ENCODE measurements around the gene DOK3.
A peak's percentile ranks its signal among the peaks of the same experiment; 100 is the strongest.

Gene DOK3

DNA sequence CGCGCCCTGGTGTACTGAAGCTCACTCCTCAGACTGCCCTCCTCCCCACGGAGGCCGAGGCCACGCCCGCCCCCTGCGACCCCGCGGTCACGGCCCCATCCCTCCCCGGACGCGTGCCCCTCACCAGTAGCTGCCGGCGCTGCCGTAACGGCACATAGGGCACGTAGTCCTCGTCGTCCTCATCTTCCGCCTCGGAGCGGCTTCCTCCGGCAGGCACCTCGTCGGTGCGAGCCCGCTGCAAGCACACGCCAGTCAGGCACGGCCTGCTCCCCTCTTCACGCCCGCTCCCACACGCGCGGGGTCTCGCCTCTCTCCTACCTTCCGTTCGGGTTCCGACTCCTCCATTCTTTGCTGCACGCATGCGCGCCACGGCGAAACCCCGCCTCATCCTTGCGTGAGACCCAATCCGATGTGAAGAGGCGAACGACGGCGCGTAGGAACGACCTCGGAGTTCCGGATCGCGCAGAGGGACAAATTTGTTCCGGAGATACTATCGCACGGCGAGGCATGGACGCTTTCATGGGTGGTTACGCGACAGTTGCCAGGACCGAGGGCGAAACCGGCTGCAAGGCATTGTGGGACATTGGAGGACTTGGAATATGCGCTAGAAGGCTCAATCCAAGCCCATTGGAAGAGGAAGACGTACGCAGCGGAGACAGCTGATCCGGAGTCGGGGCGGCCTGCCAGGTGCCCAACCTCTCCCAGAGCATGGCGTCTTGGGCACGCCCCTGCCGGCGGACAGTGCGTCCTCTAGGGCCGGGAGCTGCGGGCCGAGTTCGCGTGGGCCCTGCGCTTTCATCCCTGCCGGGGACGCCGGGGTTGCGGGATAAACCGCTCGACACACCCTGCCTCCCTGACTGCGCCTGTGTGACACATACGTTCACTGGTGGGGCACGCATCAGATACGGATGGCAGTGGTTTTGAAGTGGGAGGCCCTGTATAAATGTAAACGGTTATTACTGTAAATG lies 7.3 kb upstream of the DOK3 start, which contains the start of gene DDX41:
Gene DDX41 (minus strand): TSS at position 361 of the 968 bp plus-strand sequence. CDS start 16 bp downstream, at position 345.
- peak; percentile 96 for DNase-seq (ENCODE audit: low read depth, low spot score)
- H3K4me3 ChIP-seq (ENCODE audit: low read length): peak within 1 kb of the TSS; percentile 99

GRCh38 chr5:177515580-177515979 lies 6.0 kb upstream of the DOK3 start:
- peak overlapping the region; percentile 99 for H3K4me3 ChIP-seq (ENCODE audit: low read length)
- DNase-seq (ENCODE audit: low read depth, low spot score): peak; percentile 66

- no peak overlapping the region for H3K4me3 ChIP-seq (ENCODE audit: low read length)
- no peak for DNase-seq (ENCODE audit: low read depth, low spot score)
These were observed 4.9 kb upstream of the DOK3 start for GRCh38 chr5:177514541-177514940.

DNA sequence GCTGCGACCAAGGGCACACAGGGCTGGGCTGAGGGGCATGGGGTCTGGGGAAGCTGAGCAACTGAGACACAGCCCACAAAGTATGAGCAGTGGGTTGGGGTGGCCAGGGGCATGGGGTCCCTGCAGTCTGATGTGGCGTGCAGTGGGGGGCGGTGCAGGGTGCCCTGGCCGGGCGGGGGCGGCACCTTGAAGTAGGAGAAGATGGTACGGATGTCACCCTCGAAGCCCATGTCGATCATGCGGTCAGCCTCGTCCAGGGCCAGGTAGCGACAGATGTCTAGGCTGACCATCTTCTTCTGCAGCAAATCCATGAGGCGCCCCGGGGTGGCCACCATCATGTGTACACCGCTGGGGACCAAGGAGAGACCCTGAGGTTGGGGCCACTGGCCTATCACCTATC lies 3.9 kb upstream of the DOK3 start:
- H3K4me3 ChIP-seq (ENCODE audit: low read length): no peak overlapping the region
- DNase-seq (ENCODE audit: low read depth, low spot score): no peak

GRCh38 chr5:177512736-177513380 lies 3.2 kb upstream of the DOK3 start:
- DNase-seq (ENCODE audit: low read depth, low spot score): no peak
- no peak overlapping the region for H3K4me3 ChIP-seq (ENCODE audit: low read length)

- H3K4me3 ChIP-seq (ENCODE audit: low read length): no peak overlapping the region
- DNase-seq (ENCODE audit: low read depth, low spot score): no peak
These were observed 2.4 kb upstream of the DOK3 start for GRCh38 chr5:177511796-177512675.

- DNase-seq (ENCODE audit: low read depth, low spot score): no peak
These were observed 1.6 kb upstream of the DOK3 start for GRCh38 chr5:177511181-177511580.

DNA sequence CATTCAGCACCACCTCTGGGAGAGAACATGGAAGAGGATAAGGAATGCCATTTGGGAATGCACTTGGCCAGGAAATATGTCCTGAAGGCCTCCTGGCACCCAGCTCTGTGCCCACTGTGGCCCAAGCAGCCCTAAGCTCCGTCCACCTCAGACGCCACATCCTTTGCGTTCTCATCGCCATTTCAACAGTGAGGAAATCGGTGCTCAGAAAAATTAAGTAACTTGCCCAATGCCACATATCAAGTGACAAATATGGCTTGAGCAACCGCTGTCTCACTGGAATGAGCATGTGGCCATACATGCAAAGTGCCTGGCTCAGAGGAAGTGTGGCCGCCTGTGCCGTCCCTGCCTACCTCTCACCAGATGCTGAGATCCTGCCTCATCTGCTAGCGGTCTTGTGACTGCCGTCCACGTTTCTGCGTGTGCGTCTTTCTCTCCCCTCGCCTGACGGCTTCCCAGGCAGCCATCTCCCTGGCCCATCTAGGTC lies 984 bp upstream of the DOK3 start:
- H3K4me3 ChIP-seq (ENCODE audit: low read length): no peak overlapping the region
- no peak for DNase-seq (ENCODE audit: low read depth, low spot score)

More at GRCh38 chr5:177511181-177511580, 1.6 kb upstream of the DOK3 start:
- H3K4me3 ChIP-seq (ENCODE audit: low read length): no peak overlapping the region

DNA sequence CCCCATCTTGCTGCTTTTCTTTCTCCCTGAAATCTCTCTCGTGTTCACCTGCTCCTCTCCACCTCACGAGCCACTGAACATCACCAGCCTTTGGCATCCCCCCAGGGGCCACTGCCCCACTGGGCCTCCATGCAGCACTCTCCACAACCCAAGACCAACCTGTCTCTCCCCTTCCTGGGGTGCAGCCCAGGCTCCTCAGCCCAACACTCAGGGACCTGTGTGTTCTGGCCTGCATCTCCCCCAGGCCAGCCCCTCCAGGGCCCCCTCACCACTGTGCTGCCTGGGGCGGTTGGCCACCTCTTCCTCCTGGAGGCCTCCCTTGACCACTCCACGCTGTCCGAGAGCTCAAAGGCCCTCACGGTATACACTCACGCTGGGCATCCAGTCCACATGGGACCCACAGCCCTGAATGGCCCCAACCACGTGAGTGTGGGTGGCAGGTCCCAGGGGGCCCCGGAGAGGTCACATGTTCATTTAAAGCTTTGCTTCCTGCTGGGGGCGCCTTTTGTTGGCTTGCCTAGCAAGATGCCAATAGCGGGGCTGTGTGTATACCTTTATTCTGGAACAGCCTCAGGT lies 453 bp upstream of the DOK3 start:
- H3K4me3 ChIP-seq (ENCODE audit: low read length): no peak overlapping the region
- no peak for DNase-seq (ENCODE audit: low read depth, low spot score)

DNA sequence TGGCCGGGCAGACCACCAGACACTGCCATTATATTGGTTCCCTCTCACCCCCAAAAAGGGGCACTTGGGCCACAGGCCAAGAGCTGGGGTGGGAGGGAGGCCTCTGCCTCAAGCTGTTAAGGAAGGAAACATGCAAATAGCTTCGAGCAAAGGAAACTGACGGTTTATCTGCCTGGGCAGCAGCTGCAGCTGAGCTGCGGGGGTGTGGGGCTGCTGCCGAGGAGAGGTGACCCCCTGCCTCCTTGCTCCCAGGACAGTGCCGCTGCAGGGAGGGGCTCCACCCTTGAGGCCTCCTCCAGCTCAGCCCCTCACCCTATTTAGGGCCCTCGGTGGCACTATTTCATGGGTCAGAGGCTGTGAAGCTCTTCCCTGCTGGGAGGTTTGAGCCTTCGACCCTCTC lies 789 bp downstream of the DOK3 start:
- no peak for DNase-seq (ENCODE audit: low read depth, low spot score)
- H3K4me3 ChIP-seq (ENCODE audit: low read length): no peak overlapping the region

GRCh38 chr5:177508221-177508611 lies 1.4 kb downstream of the DOK3 start:
- H3K4me3 ChIP-seq (ENCODE audit: low read length): no peak overlapping the region
- no peak for DNase-seq (ENCODE audit: low read depth, low spot score)

GRCh38 chr5:177507596-177508220 lies 1.9 kb downstream of the DOK3 start:
- H3K4me3 ChIP-seq (ENCODE audit: low read length): no peak overlapping the region
- DNase-seq (ENCODE audit: low read depth, low spot score): no peak

- no peak overlapping the region for H3K4me3 ChIP-seq (ENCODE audit: low read length)
- DNase-seq (ENCODE audit: low read depth, low spot score): no peak
These were observed 2.5 kb downstream of the DOK3 start for GRCh38 chr5:177507165-177507564.

DNA sequence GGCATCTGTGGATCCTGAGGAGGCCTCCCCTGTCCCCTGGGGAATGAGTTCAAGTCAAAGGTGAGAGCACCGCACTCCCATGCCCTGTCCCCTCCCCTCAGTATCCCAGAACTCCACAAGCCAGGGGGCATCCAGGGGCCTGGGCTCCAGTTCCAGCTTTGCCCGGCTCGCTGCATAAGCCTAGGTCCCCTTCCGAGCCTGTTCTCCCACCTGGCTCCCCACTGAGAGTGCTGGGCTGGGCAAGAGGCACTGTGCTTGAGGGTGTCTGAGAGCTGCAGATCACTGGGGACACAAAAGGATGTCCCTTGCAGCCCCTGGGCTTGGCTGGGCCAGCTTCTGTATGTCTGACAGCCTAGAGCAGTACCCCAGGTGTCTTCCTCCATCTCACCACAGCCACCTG lies 4.6 kb downstream of the DOK3 start:
- no peak overlapping the region for H3K4me3 ChIP-seq (ENCODE audit: low read length)
- DNase-seq (ENCODE audit: low read depth, low spot score): no peak

DNA sequence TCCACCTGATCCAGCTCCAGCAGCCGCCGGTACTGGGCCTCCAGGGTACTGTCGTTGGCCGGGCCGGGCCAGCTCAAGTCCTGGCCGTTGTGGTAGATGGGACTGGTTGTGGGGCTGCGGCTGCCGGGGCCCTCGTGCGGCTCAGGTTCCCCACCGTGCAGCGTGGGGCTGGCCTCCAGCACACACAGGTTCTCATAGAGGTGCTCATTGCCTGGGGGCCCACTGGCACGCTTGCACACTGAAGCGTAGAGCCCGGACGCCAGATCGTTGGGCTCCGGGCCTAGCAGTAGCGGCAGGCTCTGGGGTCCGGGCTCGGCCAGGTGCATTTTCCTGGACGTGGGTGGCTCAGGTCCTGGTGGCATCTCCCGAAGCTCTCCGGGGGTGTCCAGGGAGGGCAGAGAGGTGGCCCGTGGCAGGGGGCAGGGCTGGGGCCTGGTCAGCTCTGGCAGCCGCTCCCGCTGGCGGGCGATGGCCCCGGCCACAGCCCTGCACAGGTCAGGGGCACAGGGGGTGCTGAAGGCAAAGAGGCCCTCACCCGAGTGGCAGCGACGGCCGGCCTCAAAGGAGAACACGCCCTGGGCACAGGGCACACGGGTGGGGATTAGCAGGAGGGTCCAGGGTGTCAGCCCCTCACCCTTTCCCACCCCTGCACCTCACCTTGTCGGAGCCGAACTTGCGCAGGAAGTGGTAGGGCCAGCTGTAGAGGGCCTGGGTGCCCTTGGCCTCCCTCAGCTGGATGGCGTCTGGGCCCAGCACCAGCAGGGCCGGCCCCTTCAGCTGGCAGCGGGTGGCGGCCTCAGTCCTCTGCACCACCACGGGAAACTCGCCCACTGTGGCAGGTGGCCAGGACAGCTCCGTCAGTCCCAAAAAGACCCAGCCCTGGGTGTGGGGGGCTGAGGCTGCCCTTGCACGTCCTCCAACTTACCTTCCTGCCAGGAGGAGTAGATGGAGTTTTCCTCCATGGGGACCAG lies 5.3 kb downstream of the DOK3 start:
- DNase-seq (ENCODE audit: low read depth, low spot score): no peak
- H3K4me3 ChIP-seq (ENCODE audit: low read length): no peak overlapping the region

DNA sequence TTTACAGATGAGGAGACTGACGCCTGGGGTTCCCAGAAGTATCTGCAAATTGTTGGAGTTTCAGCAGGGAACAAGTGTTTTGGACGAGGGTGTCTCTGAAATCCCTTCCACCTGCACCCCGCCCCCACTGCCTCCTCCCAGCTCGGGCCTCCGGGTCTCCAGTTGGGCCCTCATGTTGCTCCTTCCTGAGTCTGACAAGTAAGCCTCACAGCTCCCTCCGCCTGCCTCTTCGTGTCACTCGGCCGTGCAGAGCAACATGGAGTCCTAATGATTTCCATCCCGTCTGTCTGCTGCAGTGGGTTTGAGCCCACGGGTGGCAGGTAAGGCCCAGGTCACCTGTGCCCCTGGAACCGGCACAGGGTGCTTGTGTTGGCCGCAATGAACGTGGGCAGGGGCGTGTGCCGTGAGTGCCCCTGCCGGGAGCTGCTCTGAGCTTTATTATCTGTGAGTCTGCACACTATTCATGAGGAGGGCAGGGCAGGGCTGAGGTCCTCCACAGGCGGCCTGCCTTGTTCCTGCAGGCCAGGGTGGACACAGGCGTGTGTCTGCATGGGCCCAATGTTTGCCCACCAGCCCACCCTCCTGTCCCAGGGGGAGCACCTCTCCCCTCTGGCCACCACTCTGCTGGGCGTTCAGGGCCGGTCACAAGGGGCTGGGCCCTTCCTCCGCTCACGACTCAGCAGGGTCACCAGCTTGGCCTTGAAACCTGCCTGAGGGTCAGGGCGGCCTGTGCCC lies 6.1 kb downstream of the DOK3 start:
- no peak for DNase-seq (ENCODE audit: low read depth, low spot score)
- H3K4me3 ChIP-seq (ENCODE audit: low read length): no peak overlapping the region

DNA sequence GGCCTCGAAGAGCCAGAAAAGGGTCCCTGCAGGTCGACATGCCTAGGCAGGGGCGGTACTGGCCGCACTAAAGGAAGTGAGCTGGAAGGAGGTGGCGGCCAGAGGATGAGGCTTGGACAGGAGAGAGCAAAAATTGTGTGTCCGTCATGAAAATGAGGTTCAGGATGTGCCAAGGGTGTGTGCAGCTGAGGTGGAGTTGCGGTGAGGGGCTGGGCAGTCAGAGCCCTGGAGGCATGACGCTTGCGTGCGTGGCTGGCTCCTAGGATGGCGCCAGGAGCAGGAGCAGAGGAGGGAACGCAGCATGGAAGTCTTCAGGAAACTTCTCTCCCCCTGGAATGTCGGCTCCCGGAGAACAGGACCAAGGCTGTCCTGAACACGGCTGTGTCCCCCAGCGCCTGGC lies 6.7 kb downstream of the DOK3 start:
- no peak overlapping the region for H3K4me3 ChIP-seq (ENCODE audit: low read length)
- DNase-seq (ENCODE audit: low read depth, low spot score): no peak

All from Jurkat, Clone E6-1 (cell line).